Osteoblast (primary cell): Measurements from ENCODE around the gene KPNA4. TPM values are rescaled to one million over a fixed set of nuclear protein-coding genes. Genes with fewer than 3 reads are reported as not detected.

Source experiments
- DNase-seq: peaks from one replicate; pipeline ENCODE4 v3.0.0; 2011; ENCODE audit warnings: low spot score, mixed read lengths; ENCODE audit not compliant: insufficient read length; ENCODE audit errors: missing footprints
- H2AFZ ChIP-seq: 2 replicates; pipeline ENCODE4 v1.6.0; 2011; ENCODE audit warnings: mild to moderate bottlenecking, low read length
- H3K27ac ChIP-seq: 2 replicates; pipeline ENCODE4 v1.5.1; 2011; ENCODE audit warnings: mild to moderate bottlenecking, low read depth, low read length, moderate library complexity
- H3K27me3 ChIP-seq: 2 replicates; pipeline ENCODE4 v1.6.0; 2012; ENCODE audit warnings: mild to moderate bottlenecking, control low read depth, inconsistent platforms, low read length, moderate library complexity; ENCODE audit not compliant: insufficient read depth
- H3K36me3 ChIP-seq: 2 replicates; pipeline ENCODE4 v1.5.1; 2011; ENCODE audit warnings: mild to moderate bottlenecking, low read length, control low read depth, moderate library complexity; ENCODE audit not compliant: insufficient read depth
- H3K4me1 ChIP-seq: 2 replicates; pipeline ENCODE4 v1.5.1; 2011; ENCODE audit warnings: mild to moderate bottlenecking, low read length, control low read depth, moderate library complexity; ENCODE audit not compliant: insufficient read depth
- H3K4me2 ChIP-seq: 2 replicates; pipeline ENCODE4 v1.6.0; 2011; ENCODE audit warnings: mild to moderate bottlenecking, low read length; ENCODE audit not compliant: insufficient read depth
- H3K4me3 ChIP-seq: fragments of 200-600 bp; sonication (generic); 3 replicates; pipeline ENCODE4 v1.5.1; 2012; ENCODE audit warnings: mild to moderate bottlenecking, low read length, inconsistent platforms; ENCODE audit not compliant: insufficient read depth
- H3K79me2 ChIP-seq: 2 replicates; pipeline ENCODE4 v1.6.0; 2012; ENCODE audit warnings: mild to moderate bottlenecking, low read length, control low read depth, inconsistent platforms; ENCODE audit not compliant: insufficient read depth
- H3K9me3 ChIP-seq: 2 replicates; pipeline ENCODE4 v1.5.1; 2011; ENCODE audit warnings: low read depth, low read length, control low read depth
- H4K20me1 ChIP-seq: 2 replicates; pipeline ENCODE4 v1.6.0; 2012; ENCODE audit warnings: mild to moderate bottlenecking, low read length, control low read depth; ENCODE audit not compliant: insufficient read depth
- total RNA-seq: library from RNA; depleted of rRNA; stranded (reverse); fragments of >200 nt; gene quantifications from 2 replicates; pipeline ENCODE4 v1.2.3, GENCODE V29; 2012
- TF ChIP-seq, protein P1 (sequence below): IDR thresholded peaks from 2 replicates; pipeline ENCODE4 v1.5.1; 2011; ENCODE audit warnings: mild to moderate bottlenecking, low read depth, low read length, moderate library complexity; ENCODE audit errors: extremely low read depth

KPNA4 gene
- total RNA-seq, 1 donor = 40.9 TPM

DNA sequence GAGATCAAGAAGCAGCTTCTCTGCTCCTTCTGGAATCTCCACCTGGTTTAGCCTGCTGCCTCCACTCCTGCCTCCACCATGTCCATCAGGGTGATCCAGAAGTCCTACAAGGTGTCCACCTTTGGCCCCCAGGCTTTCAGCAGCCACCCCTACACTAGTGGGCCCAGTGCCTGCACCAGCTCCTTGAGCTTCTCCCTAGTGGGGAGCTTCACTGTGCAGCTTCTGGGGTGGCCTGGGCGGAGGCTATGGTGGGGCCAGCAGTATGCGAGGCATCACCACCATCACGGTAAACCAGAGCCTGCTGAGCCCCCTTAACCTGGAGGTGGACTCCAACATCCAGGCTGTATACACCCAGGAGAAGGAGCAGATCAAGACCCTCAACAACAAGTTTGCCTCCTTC is 2.4 kb upstream of the KPNA4 start:
- no peak for DNase-seq
- H3K36me3 ChIP-seq = no peaks in the 10 kb centered on the region
- no peak overlapping the region for H3K27ac ChIP-seq
- H3K4me2 ChIP-seq = no peak overlapping the region
- H3K4me1 ChIP-seq = peaks cover 15% of the 10 kb centered on the region
- peaks cover 44% of the 10 kb centered on the region for H3K79me2 ChIP-seq
- no peaks in the 10 kb centered on the region for H3K27me3 ChIP-seq
- TF ChIP-seq, protein P1, sequence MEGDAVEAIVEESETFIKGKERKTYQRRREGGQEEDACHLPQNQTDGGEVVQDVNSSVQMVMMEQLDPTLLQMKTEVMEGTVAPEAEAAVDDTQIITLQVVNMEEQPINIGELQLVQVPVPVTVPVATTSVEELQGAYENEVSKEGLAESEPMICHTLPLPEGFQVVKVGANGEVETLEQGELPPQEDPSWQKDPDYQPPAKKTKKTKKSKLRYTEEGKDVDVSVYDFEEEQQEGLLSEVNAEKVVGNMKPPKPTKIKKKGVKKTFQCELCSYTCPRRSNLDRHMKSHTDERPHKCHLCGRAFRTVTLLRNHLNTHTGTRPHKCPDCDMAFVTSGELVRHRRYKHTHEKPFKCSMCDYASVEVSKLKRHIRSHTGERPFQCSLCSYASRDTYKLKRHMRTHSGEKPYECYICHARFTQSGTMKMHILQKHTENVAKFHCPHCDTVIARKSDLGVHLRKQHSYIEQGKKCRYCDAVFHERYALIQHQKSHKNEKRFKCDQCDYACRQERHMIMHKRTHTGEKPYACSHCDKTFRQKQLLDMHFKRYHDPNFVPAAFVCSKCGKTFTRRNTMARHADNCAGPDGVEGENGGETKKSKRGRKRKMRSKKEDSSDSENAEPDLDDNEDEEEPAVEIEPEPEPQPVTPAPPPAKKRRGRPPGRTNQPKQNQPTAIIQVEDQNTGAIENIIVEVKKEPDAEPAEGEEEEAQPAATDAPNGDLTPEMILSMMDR = no peak
- no peaks in the 10 kb centered on the region for H3K9me3 ChIP-seq
- H4K20me1 ChIP-seq = peaks cover 19% of the 10 kb centered on the region
- no peak overlapping the region for H2AFZ ChIP-seq
- H3K4me3 ChIP-seq = no peak overlapping the region

DNA sequence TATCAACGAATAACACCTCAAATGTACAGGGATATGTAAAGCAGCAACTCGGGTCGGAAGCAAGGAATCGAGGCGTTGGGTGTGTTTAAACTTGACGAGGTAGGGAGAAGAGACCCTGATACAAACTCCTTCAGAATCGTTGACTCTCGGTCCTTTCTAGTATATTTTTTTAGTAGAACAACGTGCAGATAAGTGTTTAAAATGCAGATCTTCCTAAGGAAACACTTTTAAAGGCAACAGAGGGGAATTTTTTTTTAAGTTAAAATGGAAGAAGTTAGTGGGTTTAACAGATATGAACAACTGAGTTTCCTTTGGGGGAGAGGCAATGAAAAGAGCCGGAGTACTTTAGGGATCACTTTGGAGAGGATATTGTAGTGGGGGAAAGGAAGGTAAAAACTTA is 1.1 kb upstream of the KPNA4 start:
- peaks cover 30% of the 10 kb centered on the region for H4K20me1 ChIP-seq
- DNase-seq = peak; percentile 87
- no peaks in the 10 kb centered on the region for H3K27me3 ChIP-seq
- H3K27ac ChIP-seq = peak overlapping the region; percentile 100
- no peaks in the 10 kb centered on the region for H3K36me3 ChIP-seq
- peak overlapping the region; percentile 91 for H2AFZ ChIP-seq
- H3K79me2 ChIP-seq = peaks cover 56% of the 10 kb centered on the region
- no peaks in the 10 kb centered on the region for H3K9me3 ChIP-seq
- H3K4me2 ChIP-seq = peak overlapping the region; percentile 96
- peak overlapping the region; percentile 85 for H3K4me3 ChIP-seq
- TF ChIP-seq, protein P1 = no peak
- H3K4me1 ChIP-seq = peaks cover 18% of the 10 kb centered on the region

DNA sequence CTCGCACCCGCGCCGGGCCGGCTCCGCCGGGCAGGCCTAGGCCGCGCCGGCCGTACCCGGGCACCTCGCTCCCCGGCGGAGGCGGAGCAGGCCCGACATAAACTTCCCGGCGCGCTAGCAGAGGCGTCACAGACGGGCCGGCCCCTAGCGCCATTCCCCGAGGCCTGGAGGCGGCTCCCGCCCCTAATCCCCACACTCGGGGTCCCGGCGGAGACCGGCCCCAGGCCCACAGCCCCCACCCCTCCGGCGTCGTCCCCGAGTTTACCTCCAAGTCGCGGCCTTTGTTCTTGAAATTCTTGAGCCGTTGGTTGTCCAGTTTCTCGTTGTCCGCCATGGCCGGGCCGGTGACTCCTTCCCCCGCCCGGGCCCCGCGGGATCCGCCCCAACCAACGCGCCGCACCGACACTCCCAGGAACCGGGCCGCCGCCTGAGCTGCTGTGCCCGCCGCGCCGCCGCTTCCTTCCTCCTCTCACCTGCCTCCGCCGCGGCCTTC is 376 bp downstream of the KPNA4 start:
- Histone ChIP-seq H3K9me3 (no peaks in the 10 kb centered on the region), H3K4me2 (no peak overlapping the region), H3K27ac (peak overlapping the region; percentile 64), H3K79me2 (peaks cover 71% of the 10 kb centered on the region), H4K20me1 (peaks cover 40% of the 10 kb centered on the region), H3K36me3 (no peaks in the 10 kb centered on the region), H3K27me3 (no peaks in the 10 kb centered on the region), H2AFZ (no peak overlapping the region), H3K4me1 (peaks cover 18% of the 10 kb centered on the region), H3K4me3 (peak overlapping the region; percentile 85)
- DNase-seq = peak; percentile 95
- TF ChIP-seq, protein P1 = no peak

DNA sequence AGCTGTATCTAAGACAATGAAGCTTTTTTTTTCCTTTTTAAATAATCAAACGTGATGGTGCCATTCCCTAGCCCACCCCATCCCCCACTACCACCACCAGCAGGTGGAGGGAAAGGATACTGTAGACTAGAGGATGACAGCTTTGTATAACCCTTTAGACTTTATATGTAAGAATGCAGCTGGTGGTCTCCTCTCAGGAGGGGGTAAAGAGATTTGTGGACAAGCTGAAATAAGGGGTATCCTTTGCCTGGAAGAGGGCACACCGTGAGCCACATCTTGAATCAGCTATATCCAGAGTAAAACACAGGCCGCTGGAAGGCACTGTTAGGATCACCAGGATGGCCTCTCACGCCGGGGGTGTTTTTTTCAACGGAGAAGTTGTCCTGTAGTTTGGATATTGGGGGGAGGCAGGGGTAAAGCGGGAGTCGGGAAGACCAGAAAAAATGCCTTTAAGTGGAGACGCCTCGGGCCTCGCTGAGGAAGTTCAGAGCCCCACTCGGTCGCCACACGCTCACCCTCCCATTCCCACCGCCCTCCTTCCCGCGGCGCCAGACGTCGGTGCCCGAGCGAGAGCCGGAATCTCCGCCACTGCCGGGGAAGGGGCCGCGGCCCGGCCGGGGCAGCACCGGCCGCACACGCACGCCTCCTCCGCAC is 986 bp downstream of the KPNA4 start:
- TF ChIP-seq, protein P1 = no peak
- Histone ChIP-seq H3K79me2 (peaks cover 77% of the 10 kb centered on the region), H3K36me3 (no peaks in the 10 kb centered on the region), H3K27ac (peak overlapping the region; percentile 78), H2AFZ (no peak overlapping the region), H3K27me3 (no peaks in the 10 kb centered on the region), H3K4me2 (peak overlapping the region; percentile 90), H4K20me1 (peaks cover 46% of the 10 kb centered on the region), H3K4me3 (peak overlapping the region; percentile 85), H3K9me3 (no peaks in the 10 kb centered on the region), H3K4me1 (peaks cover 18% of the 10 kb centered on the region)
- peak; percentile 78 for DNase-seq
